Islet precursor cell (in vitro differentiated cells): ENCODE measurements around the gene FUCA1.
A peak's percentile ranks its signal among the peaks of the same experiment; 100 is the strongest.
"Not testable (repeated sequence)": the region's sequence is repeated elsewhere in the genome, so short reads cannot be mapped to it uniquely, and the experiment has no call there.

Experiments
- DNase-seq: peaks from one replicate; pipeline ENCODE4 v3.0.0-alpha.2; 2018

The FUCA1 gene

DNA sequence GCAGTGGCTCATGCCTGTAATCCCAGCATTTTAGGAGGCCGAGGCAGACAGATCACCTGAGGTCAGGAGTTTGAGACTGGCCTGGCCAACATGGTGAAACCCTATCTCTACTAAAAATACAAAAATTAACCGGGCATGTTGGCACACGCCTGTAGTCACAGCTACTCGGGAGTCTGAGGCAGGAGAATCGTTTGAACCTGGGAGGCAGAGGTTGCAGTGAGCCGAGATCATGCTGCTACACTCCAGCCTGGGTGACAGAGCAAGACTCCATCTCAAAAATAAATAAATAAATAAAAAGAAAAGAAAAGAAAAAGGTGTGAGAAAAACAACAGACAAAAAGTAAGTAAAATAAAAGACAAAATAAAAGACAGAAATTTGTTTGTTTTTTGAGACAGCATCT lies 33.9 kb downstream of the FUCA1 start:
- DNase-seq: not testable (repeated sequence)

DNA sequence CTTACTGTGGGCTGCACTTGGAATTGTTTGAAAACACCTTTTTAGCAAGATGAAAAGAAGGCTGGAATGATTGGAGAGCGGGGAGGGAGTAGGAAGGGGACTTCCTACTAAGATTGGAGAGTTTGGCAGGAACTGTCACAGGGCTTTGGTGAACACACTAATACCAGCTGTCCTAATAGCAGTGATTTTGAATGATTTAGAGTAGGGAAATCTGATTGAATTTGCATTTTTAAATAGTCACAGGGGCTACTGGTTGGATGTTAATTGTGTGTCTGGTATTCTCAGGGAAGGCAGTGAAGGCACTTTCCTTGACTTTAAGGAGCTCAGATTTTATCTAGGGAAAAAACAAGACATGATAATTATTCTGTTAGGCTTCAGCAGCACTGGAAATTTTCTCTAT lies 40.4 kb downstream of the FUCA1 start:
- no peak for DNase-seq

DNA sequence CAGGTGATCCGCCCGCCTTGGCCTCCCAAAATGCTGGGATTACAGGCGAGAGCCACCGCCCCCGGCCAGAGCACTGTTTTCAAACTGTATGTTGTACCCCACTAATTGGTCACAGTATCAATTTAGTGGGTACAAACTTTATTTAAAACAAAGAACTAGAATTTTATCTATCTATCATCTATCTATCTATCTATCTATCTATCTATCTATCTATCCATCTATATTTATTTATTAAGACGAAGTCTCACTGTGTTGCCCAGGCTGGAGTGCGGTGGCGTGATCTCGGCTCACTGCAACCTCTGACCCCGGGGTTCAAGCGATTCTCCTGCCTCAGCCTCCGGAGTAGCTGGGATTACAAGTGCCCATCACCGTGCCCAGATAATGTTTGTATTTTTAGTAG lies 41.5 kb downstream of the FUCA1 start:
- not testable (repeated sequence) for DNase-seq

DNA sequence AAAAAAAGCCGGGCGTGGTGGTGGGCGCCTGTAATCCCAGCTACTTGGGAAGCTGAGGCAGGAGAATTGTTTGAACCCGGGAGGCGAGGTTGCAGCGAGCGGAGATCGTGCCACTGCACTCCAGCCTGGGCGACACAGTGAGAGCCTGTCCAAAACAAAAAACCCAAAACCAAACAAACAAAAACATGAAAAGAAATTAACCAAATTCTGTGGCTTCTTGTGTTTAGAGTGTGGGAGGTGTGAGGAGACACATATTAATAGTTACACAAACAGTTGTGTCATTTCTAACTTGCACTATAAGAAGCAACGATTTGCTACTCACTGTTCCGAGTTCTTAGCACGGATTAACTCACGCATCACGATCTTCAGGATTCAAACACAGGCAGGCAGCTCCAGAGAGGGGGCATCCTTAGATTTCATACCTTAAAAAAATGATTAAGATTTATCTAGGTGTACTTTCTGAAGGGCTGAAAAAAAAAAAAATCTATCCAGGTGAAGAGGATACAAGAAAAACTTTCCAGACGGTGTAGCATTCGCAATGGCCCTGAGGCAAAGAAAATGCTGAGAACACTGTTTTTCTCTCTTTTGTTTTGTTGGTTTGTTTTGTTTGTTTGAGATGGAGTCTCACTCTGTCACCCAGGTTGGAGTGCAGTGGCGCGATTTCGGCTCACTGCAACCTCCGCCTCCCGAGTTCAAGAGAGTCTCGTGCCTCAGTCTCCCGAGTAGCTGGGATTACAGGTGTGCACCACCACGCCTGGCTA lies 42.1 kb downstream of the FUCA1 start:
- DNase-seq: peak; percentile 12

DNA sequence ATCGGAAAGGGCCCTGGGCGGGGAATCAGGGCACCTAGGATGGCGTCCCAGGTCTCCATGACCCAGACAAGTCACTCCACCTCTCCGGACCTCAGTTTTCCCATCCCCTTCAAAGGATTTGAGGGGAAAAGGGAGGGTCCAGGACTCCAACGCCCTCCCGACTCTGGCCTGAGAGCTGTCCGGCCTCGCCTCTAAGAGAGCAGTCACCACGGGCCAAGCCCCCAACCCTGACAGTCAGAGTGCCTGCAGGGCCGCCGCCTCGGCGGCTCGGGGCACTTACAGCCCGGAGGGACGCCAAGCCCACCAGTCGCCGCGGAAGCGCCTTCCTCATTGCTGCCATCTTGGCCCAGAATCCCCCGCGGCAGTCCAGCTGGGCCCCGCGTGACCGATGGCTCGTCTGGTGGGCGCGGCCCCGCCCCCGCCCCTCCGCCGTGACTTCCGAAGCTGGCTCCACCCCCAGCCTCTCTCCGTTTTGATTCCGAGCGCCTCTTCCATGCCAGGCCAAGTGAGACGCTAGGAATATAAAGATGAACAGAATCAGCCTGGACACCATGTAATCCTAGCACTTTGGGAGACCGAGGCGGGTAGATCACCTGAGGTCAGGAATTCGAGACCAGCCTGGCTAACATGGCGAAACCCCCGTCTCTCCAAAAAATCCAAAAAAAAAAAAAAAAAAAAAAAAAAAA lies 42.9 kb downstream of the FUCA1 start, which contains the start of gene HMGCL:
Gene HMGCL, minus strand, starts transcription at position 354 of the 686 bp plus-strand sequence. Its CDS starts 14 bp downstream, at position 340.
- peak; percentile 96 for DNase-seq

DNA sequence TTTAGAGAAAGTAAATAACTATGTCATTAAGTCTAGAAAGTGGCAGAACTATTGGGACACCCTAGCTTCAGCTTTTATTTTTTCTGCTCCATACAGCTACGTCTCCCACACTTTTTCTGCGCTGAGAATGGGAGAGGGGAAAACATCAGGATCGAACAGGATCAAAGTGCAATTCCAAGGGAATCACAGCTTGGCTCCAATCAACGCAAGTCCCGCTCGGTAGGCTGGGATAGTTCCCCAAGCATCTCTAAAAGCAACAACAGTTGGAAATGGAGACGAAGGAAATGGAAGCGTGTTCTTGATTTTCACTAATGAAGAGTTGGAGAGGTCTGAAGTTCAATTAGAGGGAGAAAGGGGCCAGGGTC lies 43.4 kb downstream of the FUCA1 start:
- DNase-seq: no peak

DNA sequence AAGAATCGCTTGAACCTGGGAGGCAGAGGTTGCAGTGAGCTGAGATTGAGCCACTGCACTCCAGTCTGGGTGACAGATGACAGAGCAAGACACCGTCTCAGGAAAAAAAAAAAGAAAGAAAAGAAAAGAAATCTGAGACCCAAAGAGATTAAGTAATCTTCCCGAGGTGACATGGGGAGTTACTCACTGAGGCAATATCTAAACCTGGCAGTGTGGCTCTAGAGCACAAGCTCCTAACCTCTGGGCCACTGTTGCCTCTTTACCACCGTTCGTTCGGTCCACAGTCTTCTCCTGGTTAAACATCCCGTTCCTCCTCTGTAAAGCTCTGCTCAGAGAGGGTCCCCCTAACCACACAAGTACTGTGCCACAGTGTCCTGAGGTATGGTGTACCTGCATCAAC lies 44.3 kb downstream of the FUCA1 start:
- no peak for DNase-seq

DNA sequence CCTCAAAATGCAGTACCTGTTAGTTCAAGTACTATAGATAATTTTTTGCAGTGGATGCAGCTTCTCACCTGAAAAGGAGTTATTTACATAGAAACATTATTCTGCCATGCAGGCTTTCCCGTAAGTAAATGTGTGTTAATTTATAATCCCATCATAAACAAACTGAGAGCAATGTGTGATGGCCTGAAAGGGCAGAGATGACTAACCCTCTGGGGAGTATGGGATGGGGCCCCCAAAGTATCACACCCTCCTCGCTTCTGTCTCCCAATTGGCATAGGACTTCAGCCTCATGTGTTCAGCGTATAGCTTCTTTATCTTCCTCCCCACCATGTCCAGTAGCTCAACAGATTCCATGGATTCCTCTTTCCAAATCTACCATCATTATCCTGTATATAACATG lies 50.5 kb downstream of the FUCA1 start:
- DNase-seq: no peak

DNA sequence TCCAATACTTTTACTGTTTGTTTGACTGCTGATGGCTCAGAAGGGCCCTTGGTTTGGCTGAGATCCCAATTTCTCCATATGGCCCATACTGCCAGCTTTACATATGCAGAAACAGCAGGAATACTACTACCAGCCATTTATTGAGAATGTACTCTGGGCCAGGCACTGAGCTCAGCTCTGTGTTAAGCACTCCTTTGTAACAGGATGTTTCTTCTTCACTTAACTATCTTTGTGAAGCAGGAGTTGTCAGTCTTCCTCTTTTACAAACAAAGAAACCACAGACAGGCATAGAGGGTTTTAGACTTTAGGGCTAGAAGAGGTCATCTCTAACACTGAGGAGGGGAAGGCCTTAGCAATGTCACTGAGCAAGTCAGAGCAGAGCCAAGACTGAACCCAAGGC lies 51.2 kb downstream of the FUCA1 start:
- DNase-seq: no peak

DNA sequence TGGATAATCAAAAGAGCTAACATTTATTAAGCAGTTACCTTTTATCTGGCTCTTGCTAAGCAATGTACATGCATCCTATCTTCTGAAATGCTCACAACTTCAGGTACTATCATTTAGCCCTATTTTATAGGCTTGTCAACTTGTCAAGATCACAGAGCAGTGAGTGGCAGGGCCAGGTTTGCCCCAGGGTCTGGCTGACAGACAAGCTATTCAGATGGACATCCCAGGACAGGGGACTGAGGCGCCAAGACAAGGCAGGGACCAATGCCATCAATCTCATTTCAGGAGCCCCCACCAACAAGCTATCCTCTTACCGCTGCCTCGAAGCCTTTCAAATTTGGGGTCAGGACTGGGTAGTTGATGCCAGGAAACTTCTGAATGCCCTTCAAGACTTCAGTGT lies 51.7 kb downstream of the FUCA1 start:
- no peak for DNase-seq

DNA sequence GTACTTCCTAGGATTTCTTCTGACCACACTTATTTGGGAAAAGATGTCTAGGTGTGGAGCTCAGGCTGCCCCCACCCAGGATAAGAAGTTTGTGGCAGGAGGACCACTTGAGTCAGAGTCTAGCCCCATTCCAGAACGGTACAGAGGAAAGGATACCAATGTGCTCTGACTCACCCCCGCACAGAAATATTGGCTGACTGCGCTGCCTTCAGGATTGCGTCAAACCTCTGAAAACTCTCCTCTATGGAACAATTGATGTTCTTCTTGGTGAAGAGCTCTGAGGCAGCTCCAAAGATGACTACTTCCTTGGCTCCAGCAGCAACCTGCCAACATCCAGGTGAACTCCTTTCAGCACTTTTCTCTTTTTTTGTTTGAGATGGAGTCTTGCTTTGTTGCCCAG lies 54.1 kb downstream of the FUCA1 start:
- no peak for DNase-seq

DNA sequence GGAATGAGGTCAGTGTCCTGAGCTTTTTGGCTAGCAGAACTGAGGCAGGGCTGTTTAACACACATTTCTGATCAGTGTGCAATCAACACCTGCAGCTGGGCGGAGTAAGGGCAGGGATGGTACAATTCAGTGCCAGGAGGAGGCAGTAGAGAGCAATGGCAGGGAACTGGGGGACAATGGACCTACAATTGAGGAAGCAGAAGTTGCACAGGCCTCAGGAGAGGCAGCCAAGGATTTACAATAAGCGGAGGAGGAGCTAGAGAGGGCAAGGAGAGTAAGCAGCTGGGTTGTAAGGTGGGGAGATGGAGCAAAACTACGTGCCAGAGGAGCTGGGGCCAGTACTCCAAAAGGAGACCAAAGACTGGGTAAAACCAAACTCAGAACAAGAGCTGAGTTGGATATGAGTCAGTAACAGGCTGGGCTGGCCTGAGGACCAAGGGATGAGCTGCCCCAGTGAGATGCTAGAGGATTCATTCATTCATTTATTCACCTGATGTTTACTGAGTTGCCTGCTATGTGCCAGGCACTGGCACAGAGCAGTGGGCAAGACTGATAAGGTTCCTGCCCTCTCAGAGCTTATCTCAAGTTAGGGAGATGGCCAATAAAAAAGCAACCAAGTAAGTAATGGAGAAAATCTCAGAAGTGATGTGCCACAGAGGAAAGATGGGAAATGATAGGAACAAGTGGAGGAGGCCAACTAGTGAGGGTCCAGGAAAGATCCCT lies 57.1 kb downstream of the FUCA1 start:
- DNase-seq: peak; percentile 69

DNA sequence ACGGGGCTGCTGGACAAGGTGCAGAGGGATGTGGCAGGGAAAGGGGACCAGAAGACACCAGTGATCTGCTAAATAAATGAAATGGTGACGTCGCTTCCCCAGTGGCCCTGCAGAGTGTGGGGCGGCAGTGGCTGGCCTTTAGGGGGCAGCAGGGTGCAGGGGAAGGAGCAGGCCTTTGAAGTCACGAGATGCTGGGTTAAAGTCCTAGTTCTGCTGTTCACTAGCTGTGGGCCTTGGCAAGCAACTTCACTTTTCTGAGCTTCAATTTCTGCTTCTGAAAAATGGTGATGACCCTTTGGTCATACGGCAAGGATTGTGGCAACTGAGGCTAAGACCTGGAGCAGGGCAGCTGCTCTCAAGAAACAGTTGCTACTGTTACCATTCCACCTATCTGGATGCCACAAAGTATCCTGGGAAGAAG lies 58.3 kb downstream of the FUCA1 start:
- DNase-seq: peak; percentile 86

DNA sequence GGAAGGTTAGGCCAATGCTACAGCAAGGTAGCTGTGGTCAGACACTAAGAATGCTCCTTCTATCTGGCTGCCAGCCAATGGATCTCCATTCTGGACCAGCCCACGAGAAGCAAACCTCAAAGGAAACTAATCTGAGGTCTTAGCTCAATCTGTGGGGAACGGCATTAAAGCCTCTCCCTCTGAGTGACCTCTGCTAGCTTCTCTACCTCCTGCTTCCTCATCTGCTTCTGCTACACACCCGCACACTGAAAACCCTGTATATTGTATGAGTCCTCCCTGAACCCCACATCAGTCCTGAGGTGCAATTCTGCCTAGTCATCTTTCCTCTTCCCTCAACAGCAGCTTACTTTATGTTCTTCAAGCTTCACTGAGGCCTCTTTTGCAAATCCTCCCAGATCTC lies 60.6 kb downstream of the FUCA1 start:
- no peak for DNase-seq

DNA sequence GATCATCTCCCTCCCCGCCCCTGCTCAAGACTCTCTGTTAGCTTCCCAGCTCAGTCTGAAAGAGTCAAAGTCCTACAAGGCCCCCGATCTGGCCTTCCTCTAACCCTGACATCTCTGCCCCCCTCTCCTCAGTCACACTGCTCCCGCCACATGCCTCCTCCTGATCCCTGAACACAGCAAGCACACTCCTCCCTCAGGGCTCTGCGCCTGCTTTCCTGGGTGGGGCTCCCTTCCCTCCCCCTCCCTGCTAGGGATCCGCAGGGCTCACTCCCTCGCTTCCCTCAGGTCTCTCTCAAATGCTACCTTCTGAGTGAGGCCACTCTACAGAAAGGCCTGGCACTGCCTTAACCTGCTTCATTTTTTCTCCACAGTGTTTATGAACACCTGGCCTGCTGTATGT lies 61.8 kb downstream of the FUCA1 start:
- no peak for DNase-seq

DNA sequence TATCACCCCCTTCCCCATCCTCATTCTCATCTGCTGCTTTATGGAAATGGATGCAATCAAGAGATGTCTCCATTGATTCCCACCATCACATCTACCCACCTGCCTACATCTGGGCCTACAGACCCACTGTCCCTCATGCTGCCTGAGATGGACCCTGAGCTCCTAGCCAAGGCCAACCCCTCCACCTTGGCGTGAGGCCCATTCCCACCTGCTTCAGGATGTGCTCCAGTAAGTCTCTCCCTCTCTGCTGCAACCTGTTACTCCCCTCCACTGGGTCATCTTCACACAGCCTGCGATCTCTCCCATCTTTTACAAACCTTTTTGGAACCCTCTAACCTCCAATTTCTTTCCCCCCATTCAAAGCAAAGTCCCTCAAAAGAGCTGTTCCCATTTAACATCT lies 63.1 kb downstream of the FUCA1 start:
- DNase-seq: no peak

DNA sequence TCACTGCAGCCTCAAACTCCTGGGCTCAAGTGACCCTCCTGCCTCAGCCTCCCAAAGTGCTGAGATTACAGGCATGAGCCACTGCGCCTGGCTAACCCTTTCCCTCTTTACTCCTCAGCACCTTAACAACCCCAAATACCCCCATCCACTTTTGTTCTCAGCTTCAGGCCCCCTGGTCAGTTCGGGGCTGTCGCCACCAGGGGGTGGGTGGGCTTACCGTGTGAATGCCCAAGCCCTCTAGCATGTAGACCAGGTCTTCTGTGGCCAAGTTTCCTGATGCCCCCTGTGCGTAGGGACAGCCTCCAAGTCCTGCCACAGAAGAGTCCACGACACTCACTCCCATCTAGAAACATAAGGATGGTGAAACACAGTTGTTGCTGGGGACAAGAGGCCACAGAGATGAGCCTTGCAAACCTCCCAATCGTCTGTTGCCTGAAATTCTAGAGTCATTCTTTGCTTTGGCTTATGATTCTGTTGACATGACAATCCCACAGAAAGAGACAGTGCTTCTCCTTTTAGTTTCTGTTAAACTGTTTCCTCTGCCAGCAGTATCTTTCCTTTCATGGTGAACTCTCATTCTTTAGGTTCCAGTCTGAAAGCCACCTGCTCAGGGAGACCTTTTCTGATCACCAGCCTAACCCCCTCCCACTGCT lies 63.8 kb downstream of the FUCA1 start:
- no peak for DNase-seq

DNA sequence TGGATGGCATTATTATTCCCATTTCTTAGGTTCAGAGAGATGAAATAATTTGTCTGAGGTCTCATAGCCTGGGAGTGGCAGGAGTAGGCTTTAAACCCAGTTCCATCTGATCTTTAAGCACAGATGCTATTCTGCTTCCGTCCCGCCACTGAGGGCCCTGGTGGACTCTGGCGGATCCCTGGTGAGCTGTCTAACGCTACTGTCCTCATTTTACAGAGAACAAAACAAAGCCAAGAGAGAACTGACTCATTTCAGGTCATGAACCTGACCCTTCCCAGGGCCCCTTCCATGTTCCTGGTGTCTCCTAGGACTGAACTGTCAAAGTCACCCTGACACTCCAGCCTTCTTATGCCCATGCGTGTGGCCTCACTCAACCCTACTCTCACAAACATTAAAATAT lies 64.4 kb downstream of the FUCA1 start:
- DNase-seq: no peak

DNA sequence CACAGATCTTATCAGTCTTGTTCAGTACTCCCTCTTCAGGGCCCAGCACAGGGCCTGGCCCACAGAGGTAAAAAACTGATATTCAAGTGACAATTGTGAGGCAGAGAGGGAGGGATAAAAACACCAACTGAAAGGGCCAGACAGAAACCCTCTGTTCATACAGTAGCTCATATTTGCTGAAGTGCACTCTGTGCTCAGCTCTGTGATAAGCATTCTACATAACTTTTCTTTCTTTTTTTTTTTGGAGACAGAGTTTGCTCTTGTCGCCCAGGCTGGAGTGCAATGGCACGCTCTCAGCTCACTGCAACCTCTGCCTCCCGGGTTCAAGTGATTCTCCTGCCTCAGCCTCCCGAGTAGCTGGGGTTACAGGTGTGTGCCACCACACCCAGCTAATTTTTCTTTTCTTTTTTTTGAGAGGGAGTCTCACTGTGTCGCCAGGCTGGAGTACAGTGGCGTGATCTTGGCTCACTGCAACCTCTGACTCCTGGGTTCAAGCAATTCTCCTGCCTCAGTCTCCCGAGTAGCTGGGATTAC lies 65.2 kb downstream of the FUCA1 start:
- DNase-seq: not testable (repeated sequence)

DNA sequence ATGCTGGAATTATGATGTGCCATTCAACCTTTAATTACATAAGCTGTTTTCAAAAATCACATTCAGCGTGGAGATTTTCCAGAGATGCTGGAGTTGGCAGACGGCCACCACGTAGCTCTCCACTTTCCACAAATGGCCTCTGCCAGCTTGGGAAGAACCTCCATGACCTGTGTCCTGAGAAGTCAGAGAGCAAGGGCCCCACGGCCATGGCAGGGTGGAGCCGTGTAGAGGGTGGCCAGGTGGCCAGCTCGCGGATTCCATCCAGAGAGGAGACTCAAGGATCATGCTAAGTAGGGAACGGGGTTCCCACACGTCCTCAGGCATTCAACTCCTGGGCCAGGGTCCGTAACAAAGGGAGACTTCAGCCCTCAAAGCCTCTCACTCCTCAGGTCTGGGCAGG lies 66.2 kb downstream of the FUCA1 start:
- DNase-seq: no peak

DNA sequence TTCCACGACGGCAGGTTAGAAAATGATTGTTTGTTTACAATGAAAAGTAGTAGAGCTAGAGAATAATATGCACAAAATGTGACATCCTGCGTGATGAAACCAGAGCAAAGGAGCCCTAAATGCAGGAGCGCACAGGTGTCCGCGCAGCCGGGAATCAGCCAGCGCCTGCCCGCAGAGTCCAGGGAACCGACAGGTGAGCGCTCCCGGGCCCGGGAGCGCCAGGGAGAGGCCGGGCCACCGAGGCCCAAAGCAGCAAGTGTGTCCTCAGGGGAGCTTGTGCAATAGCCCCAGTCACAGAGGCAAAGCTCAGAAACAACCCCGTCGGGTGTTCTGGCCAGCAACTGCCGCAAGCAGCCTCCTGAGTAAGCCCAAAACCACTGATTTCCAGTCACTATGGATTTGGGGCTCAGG lies 66.7 kb downstream of the FUCA1 start:
- DNase-seq: no peak

DNA sequence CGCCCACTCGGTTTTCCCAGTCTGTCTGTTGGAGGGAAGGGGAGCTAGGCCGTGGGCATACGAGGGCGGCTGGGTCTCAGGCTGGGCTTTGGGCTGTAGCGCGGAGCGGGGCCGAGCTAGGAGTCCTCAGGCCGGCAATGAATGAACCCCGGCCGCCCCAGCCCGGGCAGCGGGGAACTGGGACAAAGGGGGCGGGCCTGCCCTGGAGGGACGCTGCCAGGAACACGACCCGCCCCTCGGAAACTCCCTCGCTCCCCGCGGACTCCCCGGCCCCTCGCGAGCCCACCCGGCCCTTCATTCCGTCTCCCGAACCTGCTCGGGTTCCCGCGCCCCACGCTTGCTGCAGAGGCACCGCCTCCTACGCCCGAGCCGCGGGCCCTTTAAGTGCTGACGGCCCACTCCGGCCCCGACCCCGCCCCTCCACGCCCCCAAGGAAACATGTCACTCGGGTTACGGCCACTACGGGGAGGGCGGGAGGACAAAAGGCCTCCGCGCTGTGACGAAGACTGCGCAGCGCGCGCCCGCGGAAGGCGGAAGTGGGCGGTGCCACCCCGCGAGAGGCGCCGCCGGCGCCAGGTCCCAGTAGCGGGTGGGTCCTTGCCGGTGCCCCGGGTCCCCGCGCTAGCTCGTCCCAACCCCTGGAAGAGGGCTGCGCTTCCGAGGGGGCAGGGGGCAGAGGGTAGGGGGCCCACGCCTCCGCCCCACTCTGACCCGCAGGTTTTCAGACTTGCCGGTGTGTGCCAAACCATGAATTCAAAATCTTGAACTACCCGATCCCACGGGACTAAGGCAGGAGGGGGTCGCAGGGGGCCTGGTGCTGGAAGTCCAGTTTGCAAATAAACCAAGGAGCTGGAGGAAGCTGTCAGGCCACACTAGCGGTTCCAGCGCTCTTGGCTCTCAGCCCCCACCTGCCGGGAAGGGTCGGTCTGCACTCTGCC lies 67.4 kb downstream of the FUCA1 start, which contains the start of gene GALE:
Gene GALE, minus strand, starts transcription at position 355 of the 938 bp plus-strand sequence. CDS start 1,747 bp downstream, outside the sequence.
- DNase-seq: peak; percentile 97
